Ammon's horn (tissue), 1 donor: ENCODE data around the gene OR52E2.

Experiments
- DNase-seq: peaks from one replicate; pipeline ENCODE4 v3.0.0-alpha.2; 2016; ENCODE audit warnings: low spot score

OR52E2 gene

DNA sequence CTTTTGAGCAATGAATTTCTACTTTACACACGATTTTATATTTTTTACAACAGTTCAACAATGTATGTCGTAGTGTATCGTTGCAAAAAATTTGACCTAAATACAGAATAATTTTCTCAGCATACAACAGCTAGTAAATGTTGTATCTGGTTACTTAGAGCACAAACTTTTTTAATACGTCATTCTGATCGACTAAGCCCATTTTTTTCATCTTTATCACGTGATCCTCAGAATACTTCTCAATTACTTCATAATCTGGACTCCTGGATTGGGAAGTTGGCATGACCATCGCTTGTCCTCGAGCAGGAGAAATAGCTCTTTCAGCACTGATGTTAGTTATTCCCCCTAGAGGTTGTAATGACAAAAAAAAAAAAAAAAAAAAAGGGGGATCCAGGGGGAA is 48.2 kb downstream of the OR52E2 start:
- no peak for DNase-seq
